Measurements from ENCODE around the gene ILF3. TPM values are rescaled to one million over a fixed set of nuclear protein-coding genes. Genes with fewer than 3 reads are reported as not detected.

The ILF3 gene
- total RNA-seq, 1 donor from 2014 or later = 125 TPM

DNA sequence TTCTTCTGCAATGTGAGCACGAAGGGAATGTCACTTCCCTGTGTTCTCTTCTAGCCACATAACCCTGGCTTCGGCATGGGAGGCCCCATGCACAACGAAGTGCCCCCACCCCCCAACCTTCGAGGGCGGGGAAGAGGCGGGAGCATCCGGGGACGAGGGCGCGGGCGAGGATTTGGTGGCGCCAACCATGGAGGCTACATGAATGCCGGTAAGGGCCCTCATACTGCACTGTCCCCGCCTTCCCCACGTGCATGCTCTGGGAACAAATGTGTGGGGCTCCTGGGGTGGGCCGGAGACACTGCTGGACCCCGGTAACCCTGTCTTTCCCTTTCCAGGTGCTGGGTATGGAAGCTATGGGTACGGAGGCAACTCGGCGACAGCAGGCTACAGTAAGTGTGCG is 29.4 kb downstream of the ILF3 start:
- TF ChIP-seq, protein P1, sequence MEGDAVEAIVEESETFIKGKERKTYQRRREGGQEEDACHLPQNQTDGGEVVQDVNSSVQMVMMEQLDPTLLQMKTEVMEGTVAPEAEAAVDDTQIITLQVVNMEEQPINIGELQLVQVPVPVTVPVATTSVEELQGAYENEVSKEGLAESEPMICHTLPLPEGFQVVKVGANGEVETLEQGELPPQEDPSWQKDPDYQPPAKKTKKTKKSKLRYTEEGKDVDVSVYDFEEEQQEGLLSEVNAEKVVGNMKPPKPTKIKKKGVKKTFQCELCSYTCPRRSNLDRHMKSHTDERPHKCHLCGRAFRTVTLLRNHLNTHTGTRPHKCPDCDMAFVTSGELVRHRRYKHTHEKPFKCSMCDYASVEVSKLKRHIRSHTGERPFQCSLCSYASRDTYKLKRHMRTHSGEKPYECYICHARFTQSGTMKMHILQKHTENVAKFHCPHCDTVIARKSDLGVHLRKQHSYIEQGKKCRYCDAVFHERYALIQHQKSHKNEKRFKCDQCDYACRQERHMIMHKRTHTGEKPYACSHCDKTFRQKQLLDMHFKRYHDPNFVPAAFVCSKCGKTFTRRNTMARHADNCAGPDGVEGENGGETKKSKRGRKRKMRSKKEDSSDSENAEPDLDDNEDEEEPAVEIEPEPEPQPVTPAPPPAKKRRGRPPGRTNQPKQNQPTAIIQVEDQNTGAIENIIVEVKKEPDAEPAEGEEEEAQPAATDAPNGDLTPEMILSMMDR (conservative IDR thresholded peaks at IDR 0.05; ENCODE audit: low read depth, low read length) = no peak
- no peak overlapping the region for H3K4me3 ChIP-seq (ENCODE audit: low read depth, low read length)
- no peak for DNase-seq (ENCODE audit: low read depth)

DNA sequence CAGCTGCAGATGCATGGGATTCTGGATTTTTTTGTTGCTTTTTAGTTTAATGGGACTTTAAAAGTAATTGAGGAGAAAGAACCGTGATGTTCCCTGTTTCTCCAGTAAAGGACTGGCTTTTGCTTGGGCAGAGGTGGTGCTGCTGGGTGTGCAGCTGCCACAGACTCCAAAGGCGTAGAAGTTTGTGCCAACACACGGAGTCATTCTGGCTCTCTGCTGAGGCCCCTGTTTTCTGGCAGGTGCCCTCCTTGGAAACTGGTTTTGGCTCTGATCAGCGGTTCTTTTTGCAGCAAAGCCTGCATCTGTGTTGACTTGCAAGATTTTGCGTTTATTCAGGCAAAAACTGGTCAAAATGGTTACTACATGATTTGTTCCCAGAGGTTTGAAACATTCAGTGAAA is 31.1 kb downstream of the ILF3 start:
- no peak overlapping the region for H3K4me3 ChIP-seq (ENCODE audit: low read depth, low read length)
- TF ChIP-seq, protein P1 (conservative IDR thresholded peaks at IDR 0.05; ENCODE audit: low read depth, low read length) = no peak
- DNase-seq (ENCODE audit: low read depth) = no peak

DNA sequence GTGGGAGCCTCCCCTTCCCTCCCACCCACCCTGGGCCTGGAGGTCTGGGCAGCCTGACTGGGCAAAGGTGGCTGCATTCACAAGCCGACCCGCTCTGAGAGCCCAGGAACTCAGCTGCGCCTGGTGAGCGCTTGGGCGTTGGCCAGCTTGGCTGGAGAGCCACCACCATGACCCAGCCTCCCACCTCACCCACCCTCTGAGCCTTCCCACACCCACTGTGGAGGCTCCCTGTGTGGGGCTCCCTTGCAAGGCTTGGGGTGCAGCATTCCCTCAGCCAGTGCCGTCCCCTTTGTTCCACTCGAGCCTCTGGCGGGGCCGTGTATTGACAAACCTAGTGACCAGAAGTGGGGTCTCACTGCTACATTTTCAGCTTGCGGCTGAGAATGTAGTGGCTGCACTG is 32.0 kb downstream of the ILF3 start:
- TF ChIP-seq, protein P1 (conservative IDR thresholded peaks at IDR 0.05; ENCODE audit: low read depth, low read length) = no peak
- H3K4me3 ChIP-seq (ENCODE audit: low read depth, low read length) = no peak overlapping the region
- DNase-seq (ENCODE audit: low read depth) = no peak

DNA sequence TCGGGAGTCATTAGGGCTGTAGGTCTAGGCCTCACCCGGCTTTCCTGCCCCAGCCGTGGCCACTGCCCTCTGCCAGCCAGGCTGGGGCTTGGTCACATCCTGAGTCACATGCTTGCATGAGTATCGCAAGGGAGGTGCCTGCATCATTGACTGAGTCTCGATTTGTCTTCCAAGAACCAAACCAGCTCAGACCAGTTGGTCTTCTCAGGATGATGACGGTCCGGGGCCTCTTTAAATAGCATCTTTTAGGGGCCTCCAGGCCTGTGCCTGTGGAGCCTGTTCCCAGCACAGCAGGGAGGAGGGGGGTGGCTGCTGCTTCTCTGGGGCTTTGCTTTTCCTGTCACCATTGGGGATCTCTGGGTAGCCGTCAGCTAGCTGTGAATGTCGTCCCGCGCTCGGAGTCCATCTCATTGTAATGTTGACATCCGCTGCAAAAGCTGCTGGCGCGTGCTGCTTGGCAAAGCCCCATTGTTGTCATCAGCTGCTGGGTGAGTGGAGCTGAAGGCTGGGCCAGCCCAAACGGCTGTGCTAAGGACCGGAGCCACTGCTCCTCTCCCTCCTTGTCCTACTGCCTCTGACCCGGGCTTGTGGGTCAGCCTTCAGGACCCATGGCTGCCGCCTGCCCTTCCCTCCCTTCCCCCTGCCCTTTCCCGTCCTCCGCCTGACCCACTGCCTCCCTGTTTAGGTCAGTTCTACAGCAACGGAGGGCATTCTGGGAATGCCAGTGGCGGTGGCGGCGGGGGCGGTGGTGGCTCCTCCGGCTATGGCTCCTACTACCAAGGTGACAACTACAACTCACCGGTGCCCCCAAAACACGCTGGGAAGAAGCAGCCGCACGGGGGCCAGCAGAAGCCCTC is 32.7 kb downstream of the ILF3 start:
- DNase-seq (ENCODE audit: low read depth) = no peak
- TF ChIP-seq, protein P1 (conservative IDR thresholded peaks at IDR 0.05; ENCODE audit: low read depth, low read length) = no peak

DNA sequence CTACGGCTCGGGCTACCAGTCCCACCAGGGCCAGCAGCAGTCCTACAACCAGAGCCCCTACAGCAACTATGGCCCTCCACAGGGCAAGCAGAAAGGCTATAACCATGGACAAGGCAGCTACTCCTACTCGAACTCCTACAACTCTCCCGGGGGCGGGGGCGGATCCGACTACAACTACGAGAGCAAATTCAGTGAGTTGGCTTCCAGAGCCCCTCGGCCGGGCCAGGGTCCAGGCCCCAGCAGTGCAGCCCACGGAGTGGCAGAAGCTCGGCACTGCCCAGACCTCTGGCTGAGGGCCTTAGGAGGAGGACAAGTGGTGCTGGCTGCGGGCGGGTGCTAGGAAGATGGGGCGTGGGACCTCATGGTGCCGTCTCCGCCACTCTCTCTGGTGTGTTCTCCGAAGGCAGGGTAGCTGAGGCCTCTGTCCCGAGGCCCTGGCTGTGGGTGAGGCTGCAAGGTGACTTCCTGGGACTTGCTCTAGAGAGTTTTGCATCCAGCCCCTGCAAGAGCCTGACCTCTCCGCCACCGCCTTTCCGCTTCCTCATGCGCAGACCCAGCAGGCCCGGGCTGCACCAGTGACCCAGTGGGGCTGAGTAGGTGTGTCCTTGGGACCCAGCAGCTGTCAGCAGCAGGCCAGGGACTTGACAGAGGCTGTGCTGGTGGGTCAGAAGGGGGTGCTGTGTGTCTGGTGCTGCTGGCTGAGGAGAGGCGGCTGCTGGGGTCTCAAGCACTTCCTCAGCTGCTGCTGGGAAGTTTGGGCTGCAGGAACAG is 33.6 kb downstream of the ILF3 start:
- no peak for DNase-seq (ENCODE audit: low read depth)
- H3K4me3 ChIP-seq (ENCODE audit: low read depth, low read length) = no peak overlapping the region
- TF ChIP-seq, protein P1 (conservative IDR thresholded peaks at IDR 0.05; ENCODE audit: low read depth, low read length) = no peak

More for the DNA sequence above, 32.7 kb downstream of the ILF3 start:
- H3K4me3 ChIP-seq (ENCODE audit: low read depth, low read length) = no peak overlapping the region

DNA sequence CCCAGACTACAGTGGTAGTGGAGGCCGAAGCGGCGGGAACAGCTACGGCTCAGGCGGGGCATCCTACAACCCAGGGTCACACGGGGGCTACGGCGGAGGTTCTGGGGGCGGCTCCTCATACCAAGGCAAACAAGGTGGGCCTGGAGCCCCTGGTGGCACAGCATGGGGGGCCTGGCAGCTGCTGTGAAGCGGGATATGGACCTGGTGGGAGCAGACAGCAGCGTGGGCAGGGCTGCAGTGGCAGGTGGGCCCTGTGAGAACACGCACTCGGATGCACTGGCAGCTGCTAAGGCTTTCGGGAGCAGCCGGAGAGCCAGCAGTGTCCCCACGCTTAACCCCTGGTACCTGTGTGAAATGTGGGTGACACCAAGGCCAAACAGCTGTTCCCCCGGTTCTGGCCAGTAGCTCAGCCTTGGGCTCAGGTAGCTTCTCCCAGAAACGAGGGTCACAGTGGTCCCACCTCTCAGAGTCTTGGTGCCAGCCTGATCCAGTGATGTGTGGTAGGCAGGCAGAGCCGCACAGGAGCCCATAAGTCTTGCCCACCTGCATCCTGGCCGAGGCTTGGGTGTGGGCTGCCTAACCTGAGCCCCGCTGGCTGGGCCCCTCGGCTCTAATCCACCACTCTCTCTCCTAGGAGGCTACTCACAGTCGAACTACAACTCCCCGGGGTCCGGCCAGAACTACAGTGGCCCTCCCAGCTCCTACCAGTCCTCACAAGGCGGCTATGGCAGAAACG is 34.6 kb downstream of the ILF3 start:
- TF ChIP-seq, protein P1 (conservative IDR thresholded peaks at IDR 0.05; ENCODE audit: low read depth, low read length) = no peak
- no peak overlapping the region for H3K4me3 ChIP-seq (ENCODE audit: low read depth, low read length)
- DNase-seq (ENCODE audit: low read depth) = no peak

All from epithelial cell of proximal tubule (primary cell).